ENCODE measurements around the gene KRT82.
"Not testable (repeated sequence)": the region's sequence is repeated elsewhere in the genome, so short reads cannot be mapped to it uniquely, and the experiment has no call there.

KRT82 gene

DNA sequence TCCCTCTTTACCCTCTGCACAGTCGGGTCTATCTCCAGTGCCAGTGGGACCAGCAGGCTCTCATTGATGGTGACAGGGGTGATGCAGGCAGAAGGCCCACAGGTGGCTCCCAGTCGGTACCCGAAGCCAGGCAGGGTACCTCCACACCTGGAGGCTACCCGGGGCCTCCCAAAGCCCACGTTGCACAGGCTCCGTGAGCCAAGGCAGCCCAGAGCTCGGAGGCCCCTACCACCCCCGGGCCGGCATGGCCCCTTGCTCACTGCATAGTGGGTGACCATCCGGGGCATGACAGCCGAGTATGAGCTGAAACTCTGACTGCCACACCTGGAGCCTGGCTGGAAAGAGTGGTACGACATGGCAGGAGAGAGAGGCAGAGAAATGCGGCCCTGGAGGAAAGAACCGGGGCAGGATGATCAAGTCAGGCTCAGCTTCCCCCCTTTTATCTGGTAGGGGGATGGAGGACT is at the start of gene KRT82:
Gene KRT82, minus strand, starts transcription at position 414 of the 464 bp plus-strand sequence. Its CDS starts 58 bp downstream, at position 356.
- no peak for DNase-seq

DNA sequence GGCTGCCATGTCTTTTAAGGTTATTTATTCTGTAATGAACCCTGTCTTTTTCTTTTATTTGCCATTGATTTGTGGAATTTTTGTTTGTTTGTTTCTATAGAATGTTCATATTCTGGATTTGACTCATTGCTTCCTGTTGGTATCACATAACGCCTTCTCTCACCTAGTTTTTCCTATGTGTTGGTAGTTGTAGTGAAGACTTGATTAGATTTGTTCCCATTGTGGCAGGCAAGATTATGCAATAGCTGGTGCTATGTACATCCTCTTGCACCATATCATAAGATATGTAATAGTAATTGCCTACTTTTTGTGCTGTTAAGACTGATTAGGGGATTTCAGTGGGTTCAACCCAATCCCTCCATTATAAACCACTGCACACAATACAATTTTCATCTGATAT is 49.7 kb upstream of the KRT82 start:
- no peak for DNase-seq

DNA sequence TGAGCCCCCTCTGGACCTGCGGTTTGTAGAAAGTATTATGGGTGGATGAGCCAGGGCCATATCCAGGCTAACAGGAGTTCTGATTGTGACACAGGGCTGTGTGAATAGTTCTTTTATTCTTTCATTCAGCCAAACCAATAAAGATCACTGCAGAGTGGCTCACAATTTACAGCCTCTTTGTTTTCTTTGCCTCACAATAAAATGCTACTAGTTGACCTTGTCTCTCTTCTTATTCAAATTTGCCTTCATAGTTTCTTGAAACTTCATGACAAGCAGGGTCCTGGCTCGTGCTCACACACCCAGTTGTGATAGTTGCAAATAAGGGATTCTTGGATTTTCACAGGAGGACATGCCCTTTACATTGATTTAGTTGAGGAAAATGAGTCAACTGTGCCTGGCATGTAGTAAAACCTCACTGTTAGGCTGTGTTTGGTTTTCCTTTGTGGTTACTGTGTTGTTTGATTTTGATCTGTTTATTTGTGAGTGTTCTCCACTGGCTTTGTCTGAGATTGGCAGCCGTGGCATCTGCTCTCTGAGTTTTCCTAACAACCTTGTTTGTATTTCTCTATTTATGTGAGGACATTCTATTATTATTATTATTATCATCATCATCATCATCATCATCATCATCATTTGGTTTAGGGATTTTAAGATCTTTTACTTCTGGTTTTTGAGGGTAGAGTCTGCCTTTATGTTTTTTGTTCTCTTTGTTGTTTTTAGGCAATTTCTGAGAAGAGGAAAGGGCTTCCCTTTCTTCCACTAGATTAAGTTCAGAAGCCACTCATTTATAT is 48.5 kb upstream of the KRT82 start:
- DNase-seq: no peak

DNA sequence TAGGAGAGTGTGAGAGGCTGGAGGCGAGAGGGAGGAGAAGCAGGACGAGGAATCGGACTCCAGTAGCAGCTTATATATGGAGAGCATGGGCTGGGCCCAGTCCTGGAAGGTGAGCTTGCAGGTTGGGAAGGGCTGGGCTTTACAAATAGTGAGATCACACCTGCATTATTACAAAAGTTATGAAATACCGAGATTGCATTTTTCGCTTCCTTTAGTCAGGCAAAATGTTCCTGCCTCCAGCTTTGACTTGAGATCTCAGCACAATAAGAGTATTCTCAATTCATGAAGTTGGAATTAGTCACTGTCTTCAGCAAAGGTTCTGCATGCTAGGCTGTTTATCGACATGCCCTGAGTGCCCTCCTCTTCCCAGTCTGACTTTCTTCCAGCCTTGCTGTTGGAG is 46.0 kb upstream of the KRT82 start, which contains the start of gene KRT6B:
Gene KRT6B, minus strand, starts transcription at position 46 of the 400 bp plus-strand sequence. CDS start 68 bp downstream, outside the sequence.
- no peak for DNase-seq

DNA sequence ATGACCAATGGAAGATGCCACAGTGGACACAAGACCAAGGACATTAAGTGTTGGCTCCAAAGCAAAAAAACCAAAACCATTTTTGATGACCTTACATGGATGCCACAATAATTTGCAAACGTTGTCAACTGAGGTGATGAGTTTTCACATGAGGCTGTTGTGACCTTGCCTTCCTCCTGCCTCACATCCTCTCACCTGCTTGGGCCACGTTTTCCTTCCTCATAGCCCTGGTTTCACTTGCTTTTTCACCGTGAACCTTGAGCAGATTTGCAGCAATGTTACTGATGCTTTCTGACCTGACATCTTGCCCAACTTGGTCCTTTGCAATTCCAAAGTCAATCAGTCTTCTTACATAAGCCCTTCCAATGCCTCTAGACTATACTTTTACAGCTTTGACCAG is 42.1 kb upstream of the KRT82 start:
- no peak for DNase-seq

DNA sequence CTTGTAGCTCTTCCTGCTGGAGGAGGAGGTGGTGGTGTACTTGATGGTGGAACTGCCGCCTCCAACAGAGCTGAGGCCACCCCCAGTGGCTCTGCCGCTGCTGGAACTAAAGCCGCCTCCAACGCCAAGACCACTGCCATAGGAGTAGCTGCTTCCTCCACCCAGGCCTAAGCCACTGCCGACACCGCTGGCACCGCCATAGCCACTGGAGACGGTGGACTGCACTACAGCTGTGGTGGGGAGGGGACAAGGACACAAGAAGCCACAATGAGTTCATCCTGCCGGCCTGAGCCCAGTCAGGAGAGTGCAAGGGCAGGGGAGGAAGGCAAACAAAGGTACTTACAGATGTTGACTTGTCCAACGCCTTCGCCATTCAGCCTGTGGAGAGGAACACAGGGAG is 41.1 kb upstream of the KRT82 start:
- DNase-seq: not testable (repeated sequence)

DNA sequence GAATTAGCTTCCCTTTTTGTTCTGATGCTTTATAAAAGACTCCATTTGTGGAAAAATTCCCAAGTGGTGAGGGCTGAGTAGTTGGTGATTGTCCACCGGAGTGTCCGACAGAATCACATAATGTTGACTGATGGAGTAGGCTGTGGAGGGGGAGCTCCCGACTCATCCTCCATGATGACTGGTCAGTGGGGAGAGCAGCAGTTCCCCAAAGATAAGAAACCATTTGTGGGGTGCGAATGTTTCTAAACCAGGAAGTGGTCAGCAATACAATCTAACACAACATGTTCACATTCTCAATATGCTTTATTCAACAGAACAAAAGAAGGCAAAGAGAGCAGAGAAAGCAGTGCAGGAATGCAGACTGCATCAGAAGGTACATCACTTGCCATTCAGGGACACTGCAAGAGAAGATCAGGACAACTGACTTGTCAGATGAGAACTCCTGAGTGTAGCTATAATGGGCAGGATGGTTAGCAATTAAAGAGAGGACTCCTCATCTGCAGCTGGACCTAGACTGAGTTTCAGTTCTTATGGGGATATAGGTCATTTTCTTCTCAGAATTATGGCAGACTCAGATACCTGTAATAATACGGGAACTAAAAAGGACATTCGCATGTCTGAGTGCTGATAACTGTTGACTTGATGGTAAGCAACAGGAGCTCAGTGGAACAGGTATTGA is 40.4 kb upstream of the KRT82 start:
- DNase-seq: no peak

DNA sequence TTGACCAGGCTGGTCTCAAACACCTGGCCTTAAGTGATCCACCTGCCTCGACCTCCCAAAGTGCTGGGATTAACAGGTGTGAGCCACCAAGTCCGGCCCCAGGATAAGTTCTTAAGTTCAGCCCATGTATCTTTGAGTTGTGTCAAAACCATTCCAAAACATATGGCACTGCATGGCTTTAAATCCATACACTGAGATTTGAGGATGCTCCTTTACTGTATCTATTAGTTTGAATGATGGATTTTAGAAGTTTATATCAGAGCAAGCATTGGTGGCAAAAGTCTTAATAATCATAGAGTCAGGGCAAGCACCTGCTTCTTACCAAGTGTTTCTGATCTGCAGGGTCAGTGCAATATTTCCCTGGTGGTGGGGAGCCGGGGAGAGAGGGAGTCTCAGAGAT is 39.7 kb upstream of the KRT82 start:
- DNase-seq: no peak

DNA sequence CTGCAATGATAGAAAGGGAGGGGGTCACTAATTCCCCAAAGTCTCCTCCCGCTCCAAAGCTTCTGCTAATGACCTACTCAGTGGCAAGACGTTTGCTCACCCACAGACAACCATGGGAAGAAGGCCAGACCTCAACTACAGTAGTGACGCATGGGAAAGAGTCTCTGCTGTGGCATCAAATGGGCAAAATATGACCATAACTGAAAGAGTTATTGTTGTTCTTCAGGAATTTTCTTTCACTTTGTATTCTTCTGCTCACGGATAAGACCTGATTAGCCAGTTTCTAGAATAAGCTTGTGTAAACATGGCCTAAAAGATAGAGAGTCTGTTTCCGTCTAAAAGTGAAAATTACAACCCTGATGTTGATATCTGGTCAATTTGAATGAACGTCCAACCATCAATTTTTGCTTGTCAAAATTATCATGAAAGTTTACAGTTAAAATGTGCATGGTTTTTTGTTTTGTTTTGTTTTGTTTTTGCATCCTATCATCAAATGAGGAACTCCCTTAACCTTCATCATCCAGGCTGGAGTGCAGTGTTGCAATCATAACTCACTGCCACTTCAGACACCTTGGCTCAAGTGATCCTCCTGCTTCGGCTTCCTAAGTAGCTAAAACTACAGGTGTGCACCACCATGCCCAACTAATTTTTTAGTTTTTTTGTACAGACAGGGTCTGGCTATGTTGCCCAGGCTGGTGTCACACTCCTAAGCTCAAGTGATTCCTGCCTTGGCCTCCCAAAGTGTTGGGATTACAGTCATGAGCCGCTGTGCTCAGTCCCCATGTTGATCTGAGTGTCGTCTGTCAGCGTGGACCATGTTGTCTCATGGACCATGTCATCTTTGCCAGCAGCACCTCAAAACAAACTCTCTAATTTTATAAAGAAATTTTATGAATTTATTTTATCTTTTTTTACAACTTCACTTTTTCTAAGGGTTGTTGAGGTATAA is 38.8 kb upstream of the KRT82 start:
- DNase-seq: no peak

DNA sequence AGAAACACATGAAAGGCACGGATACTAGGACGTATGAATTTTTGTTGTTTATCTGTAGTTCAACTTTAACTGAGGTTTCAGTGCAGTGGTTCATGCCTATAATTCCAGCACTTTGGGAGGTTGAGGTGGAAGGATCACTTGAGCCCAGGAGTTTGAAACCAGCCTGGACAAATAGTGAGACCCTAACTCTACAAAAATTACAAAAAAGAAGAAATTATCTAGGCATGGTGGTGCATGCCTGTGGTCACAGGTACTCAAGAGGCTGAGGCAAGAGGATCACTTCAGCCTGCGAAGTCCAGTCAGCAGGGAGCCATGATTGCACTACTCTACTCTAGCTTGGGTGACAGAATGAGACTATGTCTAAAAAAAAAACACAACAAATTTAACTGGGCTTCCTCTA is 37.8 kb upstream of the KRT82 start:
- DNase-seq: no peak

DNA sequence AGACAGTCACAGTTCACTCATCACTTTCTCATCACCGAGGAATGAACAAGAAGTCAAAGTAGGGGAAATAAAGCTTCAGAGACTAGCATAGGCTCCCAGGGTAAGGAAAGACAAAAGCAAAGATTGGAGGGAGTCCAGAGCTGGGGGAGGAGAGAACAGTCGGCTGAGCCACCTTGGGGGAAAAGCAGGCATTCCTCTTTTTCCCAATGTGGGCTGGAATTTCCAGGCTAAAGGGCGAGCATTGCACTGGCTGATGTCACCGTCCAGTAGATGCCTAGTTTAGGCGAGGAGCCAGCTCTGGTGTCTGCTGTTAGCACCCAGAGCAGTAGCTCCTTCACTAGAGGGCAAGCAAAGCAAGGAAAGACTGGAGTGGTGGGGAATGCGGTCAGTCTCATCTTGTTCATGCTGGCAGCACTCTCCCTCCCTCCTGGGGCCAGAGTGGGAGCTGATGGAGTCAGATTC is 36.5 kb upstream of the KRT82 start:
- DNase-seq: no peak

DNA sequence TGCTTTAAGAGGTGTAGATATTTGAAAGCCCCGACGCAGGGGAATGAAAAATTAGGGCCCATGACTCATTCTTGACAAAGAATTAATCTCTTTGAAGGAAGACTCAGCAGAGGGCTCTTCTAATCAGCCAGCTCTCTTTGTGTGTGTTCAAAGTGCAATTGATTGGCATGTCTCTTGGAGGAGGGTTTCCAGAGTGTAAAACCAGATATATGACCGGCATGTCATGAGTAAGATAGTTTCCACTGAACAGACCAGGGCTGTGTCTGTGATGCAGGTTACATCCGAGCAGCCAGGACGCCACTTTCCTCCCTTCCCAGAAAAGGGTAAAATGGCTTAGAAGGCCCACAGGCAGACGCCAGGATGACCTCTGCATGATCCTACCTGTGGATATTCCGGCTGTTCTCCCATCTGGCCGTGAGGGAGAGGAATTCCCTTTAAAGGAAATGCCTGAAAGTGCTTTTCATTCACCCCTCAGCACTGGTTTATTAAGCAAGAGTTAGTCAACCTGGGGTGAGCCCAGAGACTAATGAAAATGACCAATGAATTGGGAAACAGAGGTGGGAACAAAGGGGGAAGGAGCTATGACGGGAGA is 35.3 kb upstream of the KRT82 start:
- DNase-seq: no peak

DNA sequence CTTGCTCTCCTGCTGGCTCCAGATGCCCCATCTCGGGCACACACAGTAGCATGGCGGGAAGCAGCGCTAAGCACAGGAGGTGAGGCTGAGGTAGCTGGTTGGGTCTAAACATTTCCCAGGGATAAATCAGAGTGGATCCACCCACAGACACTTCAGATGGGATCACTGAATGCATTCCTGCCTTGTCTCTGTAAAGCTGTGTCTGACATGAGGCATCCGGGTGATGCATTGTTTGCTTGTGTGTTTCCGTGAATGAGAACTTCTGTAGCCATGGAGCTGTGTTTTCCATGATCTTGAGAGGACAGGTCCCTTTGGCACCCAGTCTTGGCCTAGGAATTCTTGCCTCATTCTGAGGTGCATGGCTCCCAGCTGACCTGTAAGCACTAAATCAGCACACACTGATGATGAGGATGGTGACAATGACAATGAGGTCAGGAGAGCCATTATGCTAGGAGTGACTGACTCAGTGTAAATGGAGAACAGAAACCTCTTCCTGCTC is 34.7 kb upstream of the KRT82 start:
- DNase-seq: no peak

DNA sequence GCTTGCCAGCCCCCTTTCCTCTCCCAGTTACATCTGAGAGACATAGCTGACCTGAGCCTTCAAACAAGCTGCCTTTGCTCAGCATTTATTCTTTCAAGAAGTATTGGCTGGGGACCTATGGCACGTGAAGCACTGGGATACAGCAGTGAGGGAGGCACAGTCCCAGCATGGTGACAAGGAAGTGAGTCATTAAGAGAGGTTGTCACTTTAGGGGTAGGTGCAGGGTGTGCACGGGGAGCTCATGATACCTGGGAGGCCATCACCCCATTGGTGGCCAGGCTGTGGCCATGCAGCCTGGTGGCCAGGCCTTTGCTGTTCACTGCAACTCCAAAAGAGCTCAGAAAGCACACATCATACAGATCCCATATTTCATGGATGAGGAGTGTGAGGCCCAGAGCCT is 33.7 kb upstream of the KRT82 start:
- no peak for DNase-seq

DNA sequence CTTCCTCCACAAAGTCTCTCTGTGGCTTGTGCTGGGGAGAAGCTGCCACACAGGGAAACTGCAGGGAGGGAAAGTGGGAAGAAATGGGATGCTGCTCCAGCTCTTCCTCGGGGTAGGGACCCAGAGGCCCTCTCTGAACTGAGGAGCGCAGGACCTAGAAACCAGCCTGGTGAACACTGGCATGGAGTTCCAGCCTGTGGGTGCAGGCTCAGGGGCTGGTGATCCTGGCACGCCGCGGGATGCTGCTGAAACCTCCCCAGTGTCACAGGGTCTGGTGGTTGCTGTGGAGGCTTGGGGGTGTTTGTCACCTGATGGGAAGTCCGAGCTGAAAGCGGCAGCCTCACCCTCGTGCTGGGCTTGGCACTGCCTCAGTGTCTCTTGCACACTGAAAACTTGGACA is 33.3 kb upstream of the KRT82 start:
- no peak for DNase-seq

DNA sequence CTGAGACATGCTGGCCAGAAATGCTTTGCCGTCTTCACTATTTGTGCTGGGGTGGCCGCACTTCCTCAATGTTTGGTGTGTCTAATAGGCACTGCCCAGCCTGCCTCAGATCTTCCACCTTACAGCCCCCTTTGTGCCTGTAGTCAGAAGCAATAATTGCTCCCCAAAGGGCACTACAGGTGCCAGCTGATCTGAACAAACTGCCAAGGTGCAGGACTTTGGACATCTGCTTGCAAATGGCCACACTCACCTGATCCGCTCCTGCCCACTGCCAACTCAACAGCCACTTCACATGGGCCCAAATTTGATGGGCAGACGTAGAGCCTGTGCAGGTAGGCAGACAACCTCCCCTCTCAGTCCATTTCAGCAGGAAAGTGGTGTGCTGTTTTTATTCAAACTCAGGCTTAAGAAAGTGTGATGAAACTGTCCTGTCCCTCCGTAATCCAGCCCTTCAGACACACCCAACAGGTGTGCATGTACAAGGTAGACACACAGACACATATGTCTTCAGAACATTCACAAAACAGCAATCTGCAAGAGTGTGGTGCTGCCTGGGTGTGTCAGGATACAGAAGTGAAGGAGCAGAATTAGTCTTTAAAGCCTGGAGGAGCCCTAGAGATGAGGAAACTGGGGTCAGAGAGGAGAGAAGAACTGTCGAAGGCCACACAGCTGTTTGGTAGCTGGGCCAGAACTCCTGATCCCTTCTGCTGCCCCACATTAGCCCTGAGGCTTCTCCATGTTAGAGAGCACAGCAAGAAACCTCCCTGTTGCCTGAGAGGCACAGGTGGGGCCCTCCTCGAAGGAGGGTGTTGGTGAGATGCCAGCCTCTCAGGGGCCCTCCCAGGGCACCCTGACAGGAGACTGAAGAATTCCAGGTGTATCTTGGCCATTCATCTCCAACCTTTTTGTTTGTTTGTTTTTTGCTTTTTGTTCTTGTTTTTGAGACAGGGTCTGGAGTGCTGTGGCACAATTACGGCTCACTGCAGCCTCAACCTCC is 32.5 kb upstream of the KRT82 start:
- no peak for DNase-seq

DNA sequence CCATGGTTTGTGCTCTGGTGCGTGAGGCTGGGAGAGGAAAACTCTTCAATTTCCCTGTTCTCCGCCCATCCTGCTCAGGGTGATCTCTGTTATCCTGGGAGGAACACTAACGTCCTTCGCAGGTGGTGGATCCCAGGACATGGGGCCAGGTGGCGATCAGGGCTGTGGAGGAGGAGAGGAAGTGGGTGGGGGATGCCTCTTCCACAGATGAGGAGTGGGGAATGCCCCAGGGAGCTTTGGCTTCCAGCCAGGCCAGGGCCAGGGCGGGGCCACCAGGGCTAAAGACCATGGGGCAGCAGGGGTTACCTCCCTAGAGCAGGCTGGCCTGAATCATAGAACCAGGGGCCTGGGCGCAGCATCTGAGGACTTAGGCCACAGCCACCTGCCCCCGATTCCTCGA is 31.4 kb upstream of the KRT82 start:
- DNase-seq: no peak

DNA sequence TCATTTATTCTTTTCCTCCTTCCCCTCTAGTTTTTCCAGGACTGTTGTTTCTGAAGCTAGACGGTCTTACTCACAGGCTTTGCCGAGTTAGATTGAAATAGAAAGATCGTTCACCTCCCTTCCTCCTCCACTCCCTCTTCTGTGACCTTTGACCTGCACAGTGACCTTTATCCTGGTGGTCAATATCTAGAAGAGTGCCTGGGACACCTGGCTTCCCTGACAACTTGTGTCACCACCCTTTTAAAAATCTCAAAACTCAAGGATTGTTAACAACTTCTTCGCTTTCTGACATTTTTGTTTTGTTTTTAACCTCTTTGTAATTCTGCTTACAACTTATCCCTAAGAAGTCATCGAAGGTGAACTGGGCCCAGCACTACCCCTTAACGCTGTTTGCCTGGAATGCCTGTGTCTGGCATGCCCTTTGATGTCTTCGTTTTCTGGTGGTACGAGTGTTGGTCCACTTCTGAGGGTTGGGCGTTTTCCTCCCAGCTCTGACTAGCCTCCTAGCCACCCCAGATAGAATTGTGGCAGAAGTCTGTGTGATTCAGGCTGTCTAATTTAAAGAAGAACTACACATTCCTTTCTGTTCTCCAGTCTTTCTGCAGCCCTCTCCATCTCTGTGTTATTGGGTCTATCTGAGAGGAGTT is 30.8 kb upstream of the KRT82 start:
- no peak for DNase-seq

DNA sequence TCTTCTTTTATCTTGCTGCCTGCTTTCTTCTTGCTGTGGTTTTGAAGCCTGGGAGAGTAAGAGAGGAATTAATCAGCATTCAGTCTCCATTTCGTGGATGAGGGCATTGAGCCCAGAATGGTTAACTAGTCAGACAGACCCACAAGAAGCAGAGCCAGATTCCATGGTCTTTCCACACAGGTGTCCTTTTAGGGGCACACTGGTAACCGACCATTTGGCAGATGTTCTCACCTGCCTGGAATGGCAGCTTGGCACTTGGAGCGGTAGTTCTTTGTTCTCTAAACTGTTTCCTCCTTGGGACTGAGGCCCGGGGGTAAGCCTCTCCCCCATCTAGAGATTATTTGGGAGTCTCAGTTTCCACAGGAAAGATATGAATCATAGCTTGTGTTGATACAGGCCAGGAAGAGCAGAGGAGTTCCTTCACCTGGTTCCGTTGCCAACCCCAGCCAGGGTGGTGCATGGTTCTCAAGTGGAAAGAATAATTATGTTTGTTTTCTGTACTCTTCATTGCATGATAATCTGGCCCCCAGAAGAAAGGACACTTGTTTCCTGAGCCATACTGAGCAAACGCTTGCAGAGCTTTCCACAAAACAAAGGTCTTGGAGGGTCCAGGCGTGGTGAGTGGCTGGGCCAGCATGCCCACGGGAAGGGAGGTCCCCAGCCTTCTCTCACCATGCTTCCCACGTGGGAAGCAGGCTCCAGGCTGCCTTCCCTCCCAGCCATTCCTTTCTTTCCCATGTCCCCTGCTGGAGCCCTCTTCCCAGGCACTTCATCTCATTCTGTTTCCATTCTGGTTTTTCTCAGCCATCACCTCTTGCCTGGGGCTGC is 30.1 kb upstream of the KRT82 start:
- DNase-seq: no peak

DNA sequence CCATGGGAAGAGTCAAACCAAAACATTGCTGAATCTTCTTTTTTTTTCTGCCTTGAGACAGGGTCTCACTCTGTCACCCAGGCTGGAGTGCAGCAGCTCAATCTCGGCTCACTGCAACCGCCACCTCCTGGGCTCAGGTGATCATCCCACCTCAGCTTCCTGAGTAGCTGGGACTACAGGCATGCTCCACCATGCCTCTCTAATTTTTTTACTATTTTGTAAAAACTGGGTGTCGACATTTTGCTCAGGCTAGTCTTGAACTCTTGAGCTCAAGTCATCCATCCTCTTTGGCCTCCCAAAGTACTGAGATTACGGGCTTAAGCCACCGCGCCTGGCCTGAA is 29.5 kb upstream of the KRT82 start:
- no peak for DNase-seq

Data from NCI-H1092 treated with DMSO at 0.1 percent for 48 hours (cell line).